Measurements from ENCODE around the gene CFL1. TPM values are rescaled to one million over a fixed set of nuclear protein-coding genes. Genes with fewer than 3 reads are reported as not detected.

Gene CFL1
- polyA plus RNA-seq, 4 donors: 733 to 901 (median 785) TPM

- DNase-seq (ENCODE audit: low read depth in 4 of 4, low spot score in 2 of 4): no peak
Measured at GRCh38 chr11:65870706-65871681, 13.0 kb upstream of the CFL1 start.

- no peak for DNase-seq (ENCODE audit: low read depth in 4 of 4, low spot score in 2 of 4)
Measured at GRCh38 chr11:65870307-65870658, 12.3 kb upstream of the CFL1 start.

GRCh38 chr11:65869643-65870306, 11.8 kb upstream of the CFL1 start:
- no peak for DNase-seq (ENCODE audit: low read depth in 4 of 4, low spot score in 2 of 4)

GRCh38 chr11:65868907-65869306, 10.9 kb upstream of the CFL1 start:
- no peak for DNase-seq (ENCODE audit: low read depth in 4 of 4, low spot score in 2 of 4)

GRCh38 chr11:65868076-65868667, 10.2 kb upstream of the CFL1 start:
- no peak for DNase-seq (ENCODE audit: low read depth in 4 of 4, low spot score in 2 of 4)

- DNase-seq (ENCODE audit: low read depth in 4 of 4, low spot score in 2 of 4): no peak
Measured at GRCh38 chr11:65867284-65868071, 9.5 kb upstream of the CFL1 start.

GRCh38 chr11:65866509-65867283, 8.7 kb upstream of the CFL1 start:
- DNase-seq (ENCODE audit: low read depth in 4 of 4, low spot score in 2 of 4): no peak

GRCh38 chr11:65865550-65866172, 7.7 kb upstream of the CFL1 start:
- no peak for DNase-seq (ENCODE audit: low read depth in 4 of 4, low spot score in 2 of 4)

- no peak for DNase-seq (ENCODE audit: low read depth in 4 of 4, low spot score in 2 of 4)
Measured at GRCh38 chr11:65864706-65865471, 6.9 kb upstream of the CFL1 start.

- DNase-seq (ENCODE audit: low read depth in 4 of 4, low spot score in 2 of 4): no peak
Measured at GRCh38 chr11:65863889-65864705, 6.1 kb upstream of the CFL1 start.

- no peak for DNase-seq (ENCODE audit: low read depth in 4 of 4, low spot score in 2 of 4)
Measured at GRCh38 chr11:65862941-65863888, 5.2 kb upstream of the CFL1 start.

- DNase-seq (ENCODE audit: low read depth in 4 of 4, low spot score in 2 of 4): no peak
Measured at GRCh38 chr11:65862191-65862735, 4.3 kb upstream of the CFL1 start.

- DNase-seq (ENCODE audit: low read depth in 4 of 4, low spot score in 2 of 4): no peak
Measured at GRCh38 chr11:65861533-65862183, 3.7 kb upstream of the CFL1 start.

GRCh38 chr11:65861165-65861505, 3.2 kb upstream of the CFL1 start:
- DNase-seq (ENCODE audit: low read depth in 4 of 4, low spot score in 2 of 4): no peak

GRCh38 chr11:65860278-65861164, 2.5 kb upstream of the CFL1 start, which contains the start of gene MUS81:
MUS81 (plus strand) TSS chr11:65860433; CDS start chr11:65860754, 321 bp downstream.
- peak; percentile 86 to 95 (median 91) for DNase-seq (ENCODE audit: low read depth in 4 of 4, low spot score in 2 of 4)

Data from left renal cortex interstitium (tissue), 4 donors.